ENCODE data around the gene NOTUM.

DNA sequence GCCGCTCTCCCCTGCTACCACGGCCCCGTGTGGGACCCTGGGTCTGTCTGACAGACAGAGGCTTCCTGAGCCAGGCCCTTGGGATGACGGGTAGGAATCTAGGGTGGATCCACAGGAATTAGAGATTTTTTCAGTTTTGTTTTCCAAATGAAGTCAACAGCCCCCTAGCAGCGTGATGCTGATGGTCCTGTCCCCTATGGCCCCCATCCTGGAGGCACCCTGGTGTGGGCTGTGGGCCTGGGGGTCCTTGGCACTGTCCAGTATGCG, 46.2 kb upstream of the NOTUM start:
- TF ChIP-seq, protein P1, sequence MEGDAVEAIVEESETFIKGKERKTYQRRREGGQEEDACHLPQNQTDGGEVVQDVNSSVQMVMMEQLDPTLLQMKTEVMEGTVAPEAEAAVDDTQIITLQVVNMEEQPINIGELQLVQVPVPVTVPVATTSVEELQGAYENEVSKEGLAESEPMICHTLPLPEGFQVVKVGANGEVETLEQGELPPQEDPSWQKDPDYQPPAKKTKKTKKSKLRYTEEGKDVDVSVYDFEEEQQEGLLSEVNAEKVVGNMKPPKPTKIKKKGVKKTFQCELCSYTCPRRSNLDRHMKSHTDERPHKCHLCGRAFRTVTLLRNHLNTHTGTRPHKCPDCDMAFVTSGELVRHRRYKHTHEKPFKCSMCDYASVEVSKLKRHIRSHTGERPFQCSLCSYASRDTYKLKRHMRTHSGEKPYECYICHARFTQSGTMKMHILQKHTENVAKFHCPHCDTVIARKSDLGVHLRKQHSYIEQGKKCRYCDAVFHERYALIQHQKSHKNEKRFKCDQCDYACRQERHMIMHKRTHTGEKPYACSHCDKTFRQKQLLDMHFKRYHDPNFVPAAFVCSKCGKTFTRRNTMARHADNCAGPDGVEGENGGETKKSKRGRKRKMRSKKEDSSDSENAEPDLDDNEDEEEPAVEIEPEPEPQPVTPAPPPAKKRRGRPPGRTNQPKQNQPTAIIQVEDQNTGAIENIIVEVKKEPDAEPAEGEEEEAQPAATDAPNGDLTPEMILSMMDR (IDR thresholded peaks at IDR 0.05) = no peak
- TF ChIP-seq, protein P2, sequence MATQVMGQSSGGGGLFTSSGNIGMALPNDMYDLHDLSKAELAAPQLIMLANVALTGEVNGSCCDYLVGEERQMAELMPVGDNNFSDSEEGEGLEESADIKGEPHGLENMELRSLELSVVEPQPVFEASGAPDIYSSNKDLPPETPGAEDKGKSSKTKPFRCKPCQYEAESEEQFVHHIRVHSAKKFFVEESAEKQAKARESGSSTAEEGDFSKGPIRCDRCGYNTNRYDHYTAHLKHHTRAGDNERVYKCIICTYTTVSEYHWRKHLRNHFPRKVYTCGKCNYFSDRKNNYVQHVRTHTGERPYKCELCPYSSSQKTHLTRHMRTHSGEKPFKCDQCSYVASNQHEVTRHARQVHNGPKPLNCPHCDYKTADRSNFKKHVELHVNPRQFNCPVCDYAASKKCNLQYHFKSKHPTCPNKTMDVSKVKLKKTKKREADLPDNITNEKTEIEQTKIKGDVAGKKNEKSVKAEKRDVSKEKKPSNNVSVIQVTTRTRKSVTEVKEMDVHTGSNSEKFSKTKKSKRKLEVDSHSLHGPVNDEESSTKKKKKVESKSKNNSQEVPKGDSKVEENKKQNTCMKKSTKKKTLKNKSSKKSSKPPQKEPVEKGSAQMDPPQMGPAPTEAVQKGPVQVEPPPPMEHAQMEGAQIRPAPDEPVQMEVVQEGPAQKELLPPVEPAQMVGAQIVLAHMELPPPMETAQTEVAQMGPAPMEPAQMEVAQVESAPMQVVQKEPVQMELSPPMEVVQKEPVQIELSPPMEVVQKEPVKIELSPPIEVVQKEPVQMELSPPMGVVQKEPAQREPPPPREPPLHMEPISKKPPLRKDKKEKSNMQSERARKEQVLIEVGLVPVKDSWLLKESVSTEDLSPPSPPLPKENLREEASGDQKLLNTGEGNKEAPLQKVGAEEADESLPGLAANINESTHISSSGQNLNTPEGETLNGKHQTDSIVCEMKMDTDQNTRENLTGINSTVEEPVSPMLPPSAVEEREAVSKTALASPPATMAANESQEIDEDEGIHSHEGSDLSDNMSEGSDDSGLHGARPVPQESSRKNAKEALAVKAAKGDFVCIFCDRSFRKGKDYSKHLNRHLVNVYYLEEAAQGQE (IDR thresholded peaks at IDR 0.05) = no peak
- TF ChIP-seq, protein P3, sequence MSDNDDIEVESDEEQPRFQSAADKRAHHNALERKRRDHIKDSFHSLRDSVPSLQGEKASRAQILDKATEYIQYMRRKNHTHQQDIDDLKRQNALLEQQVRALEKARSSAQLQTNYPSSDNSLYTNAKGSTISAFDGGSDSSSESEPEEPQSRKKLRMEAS (IDR thresholded peaks at IDR 0.05) = no peak
- no peak for TF ChIP-seq MAFK (IDR thresholded peaks at IDR 0.05; ENCODE audit: partially characterized antibody)
- no peak for TF ChIP-seq EP300 (IDR thresholded peaks at IDR 0.05)
- TF ChIP-seq, protein P4, sequence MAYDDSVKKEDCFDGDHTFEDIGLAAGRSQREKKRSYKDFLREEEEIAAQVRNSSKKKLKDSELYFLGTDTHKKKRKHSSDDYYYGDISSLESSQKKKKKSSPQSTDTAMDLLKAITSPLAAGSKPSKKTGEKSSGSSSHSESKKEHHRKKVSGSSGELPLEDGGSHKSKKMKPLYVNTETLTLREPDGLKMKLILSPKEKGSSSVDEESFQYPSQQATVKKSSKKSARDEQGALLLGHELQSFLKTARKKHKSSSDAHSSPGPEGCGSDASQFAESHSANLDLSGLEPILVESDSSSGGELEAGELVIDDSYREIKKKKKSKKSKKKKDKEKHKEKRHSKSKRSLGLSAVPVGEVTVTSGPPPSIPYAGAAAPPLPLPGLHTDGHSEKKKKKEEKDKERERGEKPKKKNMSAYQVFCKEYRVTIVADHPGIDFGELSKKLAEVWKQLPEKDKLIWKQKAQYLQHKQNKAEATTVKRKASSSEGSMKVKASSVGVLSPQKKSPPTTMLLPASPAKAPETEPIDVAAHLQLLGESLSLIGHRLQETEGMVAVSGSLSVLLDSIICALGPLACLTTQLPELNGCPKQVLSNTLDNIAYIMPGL (CRISPR knock-in tag; IDR thresholded peaks at IDR 0.05; ENCODE audit: borderline replicate concordance) = no peak
- no peak for TF ChIP-seq JUN (IDR thresholded peaks at IDR 0.05)
- no peak for TF ChIP-seq RCOR1 (IDR thresholded peaks at IDR 0.05; ENCODE audit: low read depth, low read length)
- no peak for TF ChIP-seq CBX8 (IDR thresholded peaks at IDR 0.05)
- no peak for TF ChIP-seq SREBF2 (IDR thresholded peaks at IDR 0.05)
- no peak for TF ChIP-seq POLR2A (IDR thresholded peaks at IDR 0.05; ENCODE audit: low read length)
- no peak for TF ChIP-seq NR3C1 (IDR thresholded peaks at IDR 0.05)
- TF ChIP-seq, protein P5, sequence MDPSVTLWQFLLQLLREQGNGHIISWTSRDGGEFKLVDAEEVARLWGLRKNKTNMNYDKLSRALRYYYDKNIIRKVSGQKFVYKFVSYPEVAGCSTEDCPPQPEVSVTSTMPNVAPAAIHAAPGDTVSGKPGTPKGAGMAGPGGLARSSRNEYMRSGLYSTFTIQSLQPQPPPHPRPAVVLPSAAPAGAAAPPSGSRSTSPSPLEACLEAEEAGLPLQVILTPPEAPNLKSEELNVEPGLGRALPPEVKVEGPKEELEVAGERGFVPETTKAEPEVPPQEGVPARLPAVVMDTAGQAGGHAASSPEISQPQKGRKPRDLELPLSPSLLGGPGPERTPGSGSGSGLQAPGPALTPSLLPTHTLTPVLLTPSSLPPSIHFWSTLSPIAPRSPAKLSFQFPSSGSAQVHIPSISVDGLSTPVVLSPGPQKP (IDR thresholded peaks at IDR 0.05; ENCODE audit: low read depth, low read length) = no peak
